HEK293 (cell line): ENCODE measurements around the gene ZFAND6.

Experiments used
- CTCF ChIA-PET: fragments of 350-600 bp; formaldehyde crosslinking; extraction: SDS; loops from one replicate; lab custom pipeline; 2021; ENCODE audit warnings: antibody characterized with exemption; lab: Yijun Ruan, JAX
- POLR2A ChIA-PET: fragments of 300-600 bp; formaldehyde crosslinking; extraction: SDS; loops from one replicate; lab custom pipeline; 2020; ENCODE audit warnings: antibody characterized with exemption, inconsistent platforms; lab: Yijun Ruan, JAX
- H3K27ac ChIP-seq: fragments of 200-500 bp; sonication (Bioruptor generic); 2 replicates; pipeline ENCODE4 v1.5.1; 2014; ENCODE audit warnings: low read depth, low read length, control low read depth, inconsistent platforms; ENCODE audit errors: extremely low read depth
- H3K36me3 ChIP-seq, 2 experiments: fragments of 200-500 bp in 1 of 2; sonication (Bioruptor generic) in 1 of 2; 1 replicate in 1 of 2; 2 replicates in 1 of 2; pipeline ENCODE4 v1.5.1; 2014 to 2017; ENCODE audit warnings: inconsistent platforms in 2 of 2, low read length in 2 of 2; ENCODE audit not compliant: control insufficient read depth in 2 of 2, insufficient read depth in 1 of 2
- H3K4me1 ChIP-seq: fragments of 200-500 bp; sonication (Bioruptor generic); 2 replicates; pipeline ENCODE4 v1.5.1; 2014; ENCODE audit warnings: mild to moderate bottlenecking, low read length, inconsistent platforms; ENCODE audit not compliant: control insufficient read depth, insufficient read depth
- H3K4me3 ChIP-seq: 2 replicates; pipeline ENCODE4 v1.5.1; 2011; ENCODE audit warnings: low read depth, mild to moderate bottlenecking, control low read depth, low read length, moderate library complexity
- H3K9me3 ChIP-seq: fragments of 200-500 bp; sonication (Bioruptor generic); 2 replicates; pipeline ENCODE4 v1.5.1; 2014; ENCODE audit warnings: low read depth, low read length, inconsistent platforms; ENCODE audit not compliant: control insufficient read depth, insufficient read depth
- BCL11B ChIP-seq: fragments of 450-650 bp; formaldehyde crosslinking; IDR thresholded peaks from 2 replicates; pipeline ENCODE4 v1.5.1; 2016; ENCODE audit warnings: low read depth, missing biosample characterization, missing genetic modification characterization
- CTCF ChIP-seq: fragments of 450-650 bp; formaldehyde crosslinking; IDR thresholded peaks from 2 replicates; pipeline ENCODE4 v1.5.1; 2016; ENCODE audit warnings: missing biosample characterization, missing genetic modification characterization
- GLIS1 ChIP-seq: fragments of 450-650 bp; formaldehyde crosslinking; IDR thresholded peaks from 2 replicates; pipeline ENCODE4 v1.5.1; 2016; ENCODE audit warnings: missing biosample characterization, missing genetic modification characterization
- GLIS2 ChIP-seq: fragments of 450-650 bp; formaldehyde crosslinking; IDR thresholded peaks from 2 replicates; pipeline ENCODE4 v1.5.1; 2016; ENCODE audit warnings: missing biosample characterization, missing genetic modification characterization
- HIC1 ChIP-seq: fragments of 450-650 bp; formaldehyde crosslinking; IDR thresholded peaks from 2 replicates; pipeline ENCODE4 v1.5.1; 2016; ENCODE audit warnings: missing biosample characterization, missing genetic modification characterization
- INSM2 ChIP-seq: fragments of 450-650 bp; formaldehyde crosslinking; IDR thresholded peaks from 2 replicates; pipeline ENCODE4 v1.5.1; 2016; ENCODE audit warnings: missing biosample characterization, missing genetic modification characterization
- SCRT1 ChIP-seq: fragments of 450-650 bp; formaldehyde crosslinking; IDR thresholded peaks from 2 replicates; pipeline ENCODE4 v1.5.1; 2016; ENCODE audit warnings: missing biosample characterization, missing genetic modification characterization, borderline replicate concordance
- SCRT2 ChIP-seq: fragments of 450-650 bp; formaldehyde crosslinking; IDR thresholded peaks from 2 replicates; pipeline ENCODE4 v1.5.1; 2016; ENCODE audit warnings: missing biosample characterization, missing genetic modification characterization
- WT1 ChIP-seq: fragments of 450-650 bp; formaldehyde crosslinking; IDR thresholded peaks from 2 replicates; pipeline ENCODE4 v1.5.1; 2016; ENCODE audit warnings: missing biosample characterization, missing genetic modification characterization
- ZBTB11 ChIP-seq: fragments of 450-650 bp; formaldehyde crosslinking; conservative IDR thresholded peaks from 2 replicates; pipeline ENCODE4 v1.5.1; 2016; ENCODE audit warnings: low read depth, missing biosample characterization, missing genetic modification characterization
- ZNF19 ChIP-seq: fragments of 450-650 bp; formaldehyde crosslinking; IDR thresholded peaks from 2 replicates; pipeline ENCODE4; 2016; ENCODE audit warnings: missing biosample characterization, missing genetic modification characterization, low read depth
- ZNF214 ChIP-seq: fragments of 450-650 bp; formaldehyde crosslinking; IDR thresholded peaks from 2 replicates; pipeline ENCODE4 v1.5.1; 2017; ENCODE audit warnings: missing biosample characterization, mild to moderate bottlenecking, missing genetic modification characterization, borderline replicate concordance
- ZNF426 ChIP-seq: fragments of 450-650 bp; formaldehyde crosslinking; IDR thresholded peaks from 2 replicates; pipeline ENCODE4 v1.5.1; 2017; ENCODE audit warnings: missing biosample characterization, missing genetic modification characterization, mild to moderate bottlenecking, inconsistent platforms, moderate library complexity
- ZNF654 ChIP-seq: fragments of 450-650 bp; formaldehyde crosslinking; IDR thresholded peaks from 2 replicates; pipeline ENCODE4 v1.5.1; 2016; ENCODE audit warnings: low read depth, missing biosample characterization, missing genetic modification characterization
- ZNF777 ChIP-seq: fragments of 450-650 bp; formaldehyde crosslinking; IDR thresholded peaks from 2 replicates; pipeline ENCODE4 v1.5.1; 2017; ENCODE audit warnings: missing biosample characterization, missing genetic modification characterization, borderline replicate concordance
- ZNF785 ChIP-seq: fragments of 450-650 bp; formaldehyde crosslinking; IDR thresholded peaks from 2 replicates; pipeline ENCODE4 v1.5.1; 2016; ENCODE audit warnings: missing biosample characterization, missing genetic modification characterization

Gene ZFAND6

GRCh38 chr15:80173022-80173759 lies 113.7 kb downstream of the ZFAND6 start:
- H3K4me1 ChIP-seq = no peaks in the 10 kb centered on the region
- H3K9me3 ChIP-seq = no peaks in the 10 kb centered on the region
- TF ChIP-seq SCRT2 (tag by site-specific recombination) (peak; percentile 89), ZNF654 (peak; percentile 63), GLIS1 (tag by site-specific recombination) (peak; percentile 71), BCL11B (tag by site-specific recombination) (peak; percentile 84; the same call in 1 of the 2 replicates), GLIS2 (peak; percentile 21; the same call in 1 of the 2 replicates), ZNF214 (no peak), ZNF426 (tag by site-specific recombination) (no peak), ZNF19 (tag by site-specific recombination) (no peak), ZBTB11 (tag by site-specific recombination) (no peak), WT1 (tag by site-specific recombination) (no peak), ZNF777 (tag by site-specific recombination) (no peak), CTCF (tag by site-specific recombination) (peak; percentile 79), ZNF785 (tag by site-specific recombination) (no peak), SCRT1 (tag by site-specific recombination) (peak; percentile 62; the same call in 1 of the 2 replicates), HIC1 (tag by site-specific recombination) (peak; percentile 66), INSM2 (no peak)
- CTCF ChIA-PET = interaction anchor here (0.6 to 2.0 kb wide), 17 partner anchors 9 to 847 kb away, joined by 3 to 7 read pairs (median 4); partner anchors contain the start of genes MINAR1 and ZFAND6
- POLR2A ChIA-PET = no interaction called here
- H3K27ac ChIP-seq = no peak overlapping the region
- peaks cover 0 to 35% of the 10 kb centered on the region in 2 experiments; a peak in 2 of 3 replicates for H3K36me3 ChIP-seq
- no peak overlapping the region for H3K4me3 ChIP-seq
